HepG2 (cell line): ENCODE results near the gene CAMK2D. TPM values are rescaled to one million over a fixed set of nuclear protein-coding genes. Genes with fewer than 3 reads are reported as not detected.

ENCODE experiments used
- ATAC-seq: fragments of 200-7000 bp; cut with Tn5 transposase; 3 replicates; pipeline ENCODE4 v1.9.1; 2020; ENCODE audit warnings: mild to moderate bottlenecking, moderate library complexity
- BruUV-seq: library from RNA; stranded (reverse); fragments of 400-500 nt; replicated peaks from 2 replicates; lab custom pipeline; 2021; lab: Mats Ljungman, UMichigan
- CTCF ChIA-PET: fragments of 300-600 bp; formaldehyde crosslinking; extraction: SDS; loops from one replicate; lab custom pipeline; 2021; ENCODE audit warnings: low total read pairs, inconsistent platforms, low intra/inter-chr PET ratio; lab: Yijun Ruan, JAX
- POLR2A ChIA-PET: fragments of 350-600 bp; sonication (Branson Sonifier 250); formaldehyde crosslinking; loops from one replicate; lab custom pipeline; 2020; ENCODE audit warnings: antibody characterized with exemption, inconsistent platforms; lab: Yijun Ruan, JAX
- DNase-seq: peaks from one replicate; pipeline ENCODE4 v3.0.0-alpha.2; 2015; ENCODE audit warnings: low spot score
- FAIRE-seq: peaks from 3 replicates; lab custom pipeline; 2011; peaks lifted over from hg19 to GRCh38; lab: Jason Lieb, UNC
- H2AFZ ChIP-seq: one replicate; pipeline ENCODE4 v1.6.1; 2011; ENCODE audit warnings: low read length, inconsistent platforms
- H3K27ac ChIP-seq: fragments of 300-600 bp; 3 replicates; pipeline ENCODE4 v1.8.0; 2011; ENCODE audit warnings: mixed run types, mild to moderate bottlenecking, mixed read lengths, low read length, inconsistent platforms; ENCODE audit not compliant: insufficient read depth; ENCODE audit errors: extremely low read length
- H3K27me3 ChIP-seq, 2 experiments: fragments of 200-600 bp in 1 of 2; 2 replicates in 1 of 2; 3 replicates in 1 of 2; pipeline versions ENCODE4 v1.6.0 to v1.8.0; 2011; ENCODE audit warnings: low read length in 2 of 2, mild to moderate bottlenecking in 2 of 2, moderate library complexity in 2 of 2, inconsistent platforms in 1 of 2; ENCODE audit not compliant: insufficient read depth in 2 of 2, control insufficient read depth in 1 of 2
- H3K36me3 ChIP-seq, 2 experiments: fragments of 200-600 bp in 1 of 2; replicated peaks in 1 of 2; 2 replicates in 1 of 2; 3 replicates in 1 of 2; pipeline versions ENCODE4 v1.5.1 to v1.8.0; 2011; ENCODE audit warnings: low read length in 2 of 2, inconsistent platforms in 1 of 2; ENCODE audit not compliant: insufficient read depth in 2 of 2, control insufficient read depth in 1 of 2
- H3K4me1 ChIP-seq: 2 replicates; pipeline ENCODE4 v1.5.1; 2012; ENCODE audit warnings: low read length, inconsistent platforms; ENCODE audit not compliant: insufficient read depth
- H3K4me2 ChIP-seq: 2 replicates; pipeline ENCODE4 v1.6.0; 2011; ENCODE audit warnings: low read depth, low read length, inconsistent platforms
- H3K4me3 ChIP-seq, 3 experiments: fragments of 200-600 bp in 1 of 3; sonication (generic), shearing (Covaris generic) in 1 of 3; replicated peaks in 1 of 3; 2 replicates each; pipeline ENCODE4 v1.5.1; 2011 to 2016; ENCODE audit warnings: low read length in 3 of 3, inconsistent platforms in 2 of 3, low read depth in 2 of 3, mild to moderate bottlenecking in 2 of 3, control low read depth in 1 of 3, mixed read lengths in 1 of 3; ENCODE audit not compliant: insufficient read depth in 1 of 3
- H3K79me2 ChIP-seq: one replicate; pipeline ENCODE4 v1.6.1; 2011; ENCODE audit warnings: low read length, inconsistent platforms; ENCODE audit not compliant: insufficient read depth
- H3K9ac ChIP-seq: 2 replicates; pipeline ENCODE4 v1.6.0; 2011; ENCODE audit warnings: mild to moderate bottlenecking, low read depth, low read length, inconsistent platforms; ENCODE audit not compliant: insufficient read depth
- H3K9me3 ChIP-seq: 2 replicates; pipeline ENCODE4 v1.5.1; 2012; ENCODE audit warnings: mild to moderate bottlenecking, low read length
- H4K20me1 ChIP-seq: 2 replicates; pipeline ENCODE4 v1.6.0; 2011; ENCODE audit warnings: inconsistent platforms, mild to moderate bottlenecking, low read length, moderate library complexity; ENCODE audit not compliant: insufficient read depth
- CEBPB ChIP-seq: IDR thresholded peaks from 2 replicates; pipeline ENCODE4 v1.6.1; 2011; ENCODE audit warnings: low read depth, low read length, improper control_type of control experiment, borderline replicate concordance
- CEBPZ ChIP-seq: IDR thresholded peaks from 2 replicates; pipeline ENCODE4 v1.6.1; 2012; ENCODE audit warnings: low read length, improper control_type of control experiment
- HIC2 ChIP-seq: sonication (generic); formaldehyde crosslinking; IDR thresholded peaks from 2 replicates; pipeline ENCODE4 v1.9.0; 2022; ENCODE audit warnings: low read depth, missing genetic modification reagents
- JUN ChIP-seq: sonication (generic); formaldehyde crosslinking; IDR thresholded peaks from 2 replicates; pipeline ENCODE4 v1.4.0; 2020; ENCODE audit warnings: mild to moderate bottlenecking, missing genetic modification reagents
- MYNN ChIP-seq: sonication (generic); formaldehyde crosslinking; IDR thresholded peaks from 2 replicates; pipeline ENCODE4 v1.4.0; 2020; ENCODE audit warnings: mild to moderate bottlenecking, low read depth, missing genetic modification reagents
- RAD21 ChIP-seq: fragments of 450-650 bp; formaldehyde crosslinking; IDR thresholded peaks from 2 replicates; pipeline ENCODE4 v1.5.0; 2020; ENCODE audit warnings: mild to moderate bottlenecking
- SIX1 ChIP-seq: sonication (generic); formaldehyde crosslinking; IDR thresholded peaks from 2 replicates; pipeline ENCODE4 v1.4.0; 2020; ENCODE audit warnings: missing genetic modification reagents, borderline replicate concordance
- SUZ12 ChIP-seq: fragments of 150-350 bp; IDR thresholded peaks from 2 replicates; pipeline ENCODE4 v1.6.1; 2014; ENCODE audit warnings: low read depth, low read length
- ZBTB14 ChIP-seq: sonication (generic); formaldehyde crosslinking; IDR thresholded peaks from 2 replicates; pipeline ENCODE4 v1.4.0; 2020; ENCODE audit warnings: missing genetic modification reagents
- ZFP62 ChIP-seq: sonication (generic); formaldehyde crosslinking; IDR thresholded peaks from 2 replicates; pipeline ENCODE4 v1.4.0; 2020; ENCODE audit warnings: missing genetic modification reagents
- ZNF609 ChIP-seq: sonication (generic); formaldehyde crosslinking; IDR thresholded peaks from 2 replicates; pipeline ENCODE4 v1.4.0; 2020; ENCODE audit warnings: mild to moderate bottlenecking, missing genetic modification reagents, borderline replicate concordance
- WGBS: methylation state at CpG from one replicate; pipeline ENCODE4 v1.1.6; 2017; ENCODE audit warnings: low lambda C conversion rate; 5-methylcytosine and 5-hydroxymethylcytosine counted together
- in situ Hi-C: cut with HindIII; loops from 2 replicates; pipeline ENCODE4 v1.10.0; 2017; ENCODE audit warnings: low pct_unique_long_range_greater_than_20kb; ENCODE audit not compliant: extremely low pct_ligation_motif_present
- intact Hi-C: fragments of 100-400 bp; cut with micrococcal nuclease; formaldehyde crosslinking; loops from one replicate; pipeline ENCODE4 v1.10.0; 2022; ENCODE audit not compliant: unreplicated experiment
- polyA plus RNA-seq, 8 experiments: library from polyadenylated mRNA; depleted of rRNA in 3 of 8; stranded (reverse) in 7 of 8; unstranded in 1 of 8; fragments of >200 nt; fragmentation: Illumina TruSeq in 4 of 8; extraction: Trizol in 4 of 8; gene quantifications; 2 replicates each; pipeline versions ENCODE4 v1.2.1 to v1.2.3, GENCODE V29; 2011 to 2016; ENCODE audit warnings: low read depth in 4 of 8, missing spikeins in 1 of 8, mixed read lengths in 1 of 8; ENCODE audit not compliant: insufficient read depth in 1 of 8
- total RNA-seq, 5 experiments: library from RNA; depleted of rRNA; stranded (reverse); fragments of >200 nt; fragmentation: Illumina TruSeq; extraction: Trizol; gene quantifications; 2 replicates each; pipeline ENCODE4 v1.2.3, GENCODE V29; 2016; ENCODE audit warnings: low read depth in 1 of 5

The CAMK2D gene
- total and polyA plus RNA-seq, 2 of the 13 experiments (the other 11 are each of a cell fraction or from before 2014, with no cell fraction given): 18.0 to 65.4 TPM

GRCh38 chr4:113674251-113674650 is 87.3 kb downstream of the CAMK2D start (continued):
- TF ChIP-seq ZBTB14 (CRISPR knock-in tag) (no peak), JUN (CRISPR knock-in tag) (no peak), MYNN (CRISPR knock-in tag) (no peak), CEBPB (no peak), SIX1 (no peak), HIC2 (no peak), ZFP62 (no peak)

- Histone ChIP-seq H3K4me1 (peaks cover 18% of the 10 kb centered on the region), H3K4me2 (no peak overlapping the region), H3K27ac (no peak overlapping the region), H3K4me3 (no peak overlapping the region), H3K27me3 (no peaks in the 10 kb centered on the region), H3K36me3 (no peaks in the 10 kb centered on the region), H4K20me1 (no peaks in the 10 kb centered on the region), H3K79me2 (no peaks in the 10 kb centered on the region), H3K9ac (no peak overlapping the region), H2AFZ (no peak overlapping the region), H3K9me3 (no peaks in the 10 kb centered on the region)
- BruUV-seq: no TSS peak
- CTCF ChIA-PET: no interaction called here
- intact Hi-C loops (no loop called here), in situ Hi-C loops (no loop called here)
- peak; percentile 68; the same call in 2 of the 3 replicates for ATAC-seq
- POLR2A ChIA-PET: no interaction called here
- no peak for FAIRE-seq
- WGBS: 100% methylated on average over 1 of the region's 2 CpGs
- no peak for DNase-seq
- TF ChIP-seq SUZ12 (no peak), ZNF609 (CRISPR knock-in tag) (no peak), RAD21 (no peak), CEBPZ (no peak)
These were observed 88.1 kb downstream of the CAMK2D start for GRCh38 chr4:113673450-113673849.
